IPS-20b (cell line): ENCODE measurements around the gene P2RX2.

Source experiments
- H3K27ac ChIP-seq: one replicate; pipeline ENCODE4 v1.5.1; 2013; ENCODE audit warnings: low read length
- H3K27me3 ChIP-seq: 2 replicates; pipeline ENCODE4 v1.6.1; 2013; ENCODE audit warnings: mild to moderate bottlenecking, low read length, inconsistent platforms; ENCODE audit not compliant: insufficient read depth
- H3K36me3 ChIP-seq: 2 replicates; pipeline ENCODE4 v1.6.1; 2013; ENCODE audit warnings: low read depth, mild to moderate bottlenecking, inconsistent platforms, low read length, moderate library complexity; ENCODE audit not compliant: insufficient read depth
- H3K4me1 ChIP-seq: 2 replicates; pipeline ENCODE4 v1.6.1; 2013; ENCODE audit warnings: mild to moderate bottlenecking, control low read depth, inconsistent platforms, low read length, moderate library complexity; ENCODE audit not compliant: insufficient read depth
- H3K4me3 ChIP-seq: 2 replicates; pipeline ENCODE4 v1.5.1; 2013; ENCODE audit warnings: mild to moderate bottlenecking, low read length, inconsistent platforms
- H3K9ac ChIP-seq: 2 replicates; pipeline ENCODE4 v1.6.1; 2013; ENCODE audit warnings: low read depth, mild to moderate bottlenecking, inconsistent platforms, low read length, moderate library complexity
- H3K9me3 ChIP-seq: 2 replicates; pipeline ENCODE4 v1.6.1; 2013; ENCODE audit warnings: mild to moderate bottlenecking, low read depth, low read length, inconsistent platforms; ENCODE audit not compliant: insufficient read depth

The P2RX2 gene

DNA sequence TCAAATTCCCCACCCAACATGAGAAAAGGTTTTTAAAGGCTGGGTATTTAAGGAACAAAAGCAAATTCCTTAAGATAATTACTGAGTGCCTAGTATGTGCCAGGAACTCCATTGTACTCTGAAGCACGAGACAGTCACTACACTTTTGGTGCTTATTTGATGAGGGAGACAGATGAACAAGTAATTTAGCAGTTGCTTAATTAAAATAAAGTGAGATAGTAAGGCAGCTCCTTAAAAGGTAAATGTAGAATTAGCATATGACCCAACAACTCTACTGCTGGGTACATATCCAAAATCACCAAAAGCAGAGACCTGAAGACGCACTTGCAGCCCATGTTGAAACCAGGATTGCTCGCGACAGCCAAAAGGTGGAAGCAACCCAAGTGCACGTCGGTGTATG is 47.2 kb downstream of the P2RX2 start:
- peaks cover 96% of the 10 kb centered on the region for H3K36me3 ChIP-seq

GRCh38 chr12:132668191-132669088 is 49.9 kb downstream of the P2RX2 start:
- H3K36me3 ChIP-seq = peaks cover 96% of the 10 kb centered on the region

More for the DNA sequence above, 47.2 kb downstream of the P2RX2 start:
- Histone ChIP-seq H3K9ac (no peak overlapping the region), H3K27me3 (no peaks in the 10 kb centered on the region), H3K4me3 (no peak overlapping the region), H3K27ac (no peak overlapping the region), H3K4me1 (no peaks in the 10 kb centered on the region), H3K9me3 (no peaks in the 10 kb centered on the region)

GRCh38 chr12:132669166-132669879 is 50.7 kb downstream of the P2RX2 start:
- Histone ChIP-seq H3K36me3 (peaks cover 94% of the 10 kb centered on the region), H3K9ac (no peak overlapping the region), H3K9me3 (no peaks in the 10 kb centered on the region), H3K4me1 (no peaks in the 10 kb centered on the region), H3K27ac (no peak overlapping the region), H3K27me3 (no peaks in the 10 kb centered on the region), H3K4me3 (no peak overlapping the region)

More at GRCh38 chr12:132668191-132669088, 49.9 kb downstream of the P2RX2 start:
- no peak overlapping the region for H3K27ac ChIP-seq
- no peaks in the 10 kb centered on the region for H3K4me1 ChIP-seq
- H3K4me3 ChIP-seq = no peak overlapping the region
- H3K9me3 ChIP-seq = no peaks in the 10 kb centered on the region
- no peak overlapping the region for H3K9ac ChIP-seq
- H3K27me3 ChIP-seq = no peaks in the 10 kb centered on the region
